Ishikawa (cell line): ENCODE results near the gene CEND1.

ENCODE experiments used
- CEBPB ChIP-seq: IDR thresholded peaks from 2 replicates; pipeline ENCODE4 v1.6.1; 2012
- CREB1 ChIP-seq: IDR thresholded peaks from 2 replicates; pipeline ENCODE4 v1.6.1; 2012; ENCODE audit warnings: low read depth
- EGR1 ChIP-seq: IDR thresholded peaks from 2 replicates; pipeline ENCODE4 v1.6.1; 2012
- EP300 ChIP-seq: IDR thresholded peaks from 2 replicates; pipeline ENCODE4 v1.6.1; 2012; ENCODE audit warnings: borderline replicate concordance
- FOXM1 ChIP-seq: IDR thresholded peaks from 2 replicates; pipeline ENCODE4 v1.6.1; 2012; ENCODE audit warnings: low read depth, borderline replicate concordance
- NFIC ChIP-seq: IDR thresholded peaks from 2 replicates; pipeline ENCODE4 v1.6.1; 2012
- RAD21 ChIP-seq: IDR thresholded peaks from 2 replicates; pipeline ENCODE4 v1.6.1; 2012; ENCODE audit warnings: low read depth
- TAF1 ChIP-seq: IDR thresholded peaks from 2 replicates; pipeline ENCODE4 v1.6.1; 2012; ENCODE audit warnings: low read depth, mild to moderate bottlenecking
- TCF12 ChIP-seq: IDR thresholded peaks from 2 replicates; pipeline ENCODE4 v1.6.1; 2012; ENCODE audit warnings: low read depth
- TEAD4 ChIP-seq: IDR thresholded peaks from 2 replicates; pipeline ENCODE4 v1.6.1; 2012
- YY1 ChIP-seq: IDR thresholded peaks from 2 replicates; pipeline ENCODE4 v1.6.1; 2012; ENCODE audit warnings: low read depth
- ZBTB7A ChIP-seq: IDR thresholded peaks from 2 replicates; pipeline ENCODE4 v1.6.1; 2012; ENCODE audit warnings: low read depth
- TF ChIP-seq, protein P1 (sequence below): IDR thresholded peaks from 2 replicates; pipeline ENCODE4 v1.6.1; 2012; ENCODE audit warnings: low read depth, mild to moderate bottlenecking
- TF ChIP-seq, protein P2 (sequence below): IDR thresholded peaks from 2 replicates; pipeline ENCODE4 v1.6.1; 2012
- TF ChIP-seq, protein P3 (sequence below): IDR thresholded peaks from 2 replicates; pipeline ENCODE4 v1.6.1; 2012

CEND1 gene

DNA sequence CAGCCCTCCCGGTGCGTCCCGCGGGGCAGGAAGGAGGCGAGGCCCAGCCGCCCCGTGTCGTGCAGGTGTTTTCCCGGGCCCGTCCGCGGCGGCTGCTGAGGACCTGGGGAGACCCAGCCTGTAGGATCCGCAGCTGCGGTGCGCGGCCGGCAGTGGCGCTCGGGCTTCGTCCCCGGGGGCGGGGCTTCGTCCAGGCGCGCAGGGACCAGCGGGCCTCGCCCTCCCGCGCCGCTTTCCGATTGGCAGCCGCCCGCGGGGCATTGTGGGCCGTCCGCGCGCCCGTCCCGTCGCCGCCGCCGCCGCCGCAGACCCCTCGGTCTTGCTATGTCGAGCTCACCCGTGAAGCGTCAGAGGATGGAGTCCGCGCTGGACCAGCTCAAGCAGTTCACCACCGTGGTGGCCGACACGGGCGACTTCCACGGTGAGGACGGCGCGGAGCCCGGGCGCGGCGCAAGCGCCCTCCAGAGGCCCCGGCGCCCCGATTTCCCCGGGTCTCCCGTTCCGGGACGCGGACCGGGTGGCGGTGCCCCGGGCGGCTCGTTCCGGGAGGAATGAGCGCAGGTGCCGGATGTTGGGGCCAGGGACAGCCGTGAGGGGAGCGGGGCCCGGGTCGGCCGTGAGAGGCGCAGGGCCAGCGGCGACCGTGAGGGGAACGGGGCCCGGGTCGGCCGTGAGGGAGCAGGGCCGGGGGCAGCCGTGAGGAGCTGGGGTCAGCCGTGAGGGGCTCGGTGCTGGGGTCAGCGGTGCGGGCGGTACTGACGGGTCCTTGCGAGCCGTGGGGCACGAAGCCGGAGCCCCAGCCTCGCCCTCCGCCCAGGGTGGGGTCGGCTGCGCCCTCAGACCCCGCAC, 42.5 kb downstream of the CEND1 start, which contains the start of gene TALDO1:
Gene TALDO1 (plus strand): TSS at position 307 of the 849 bp plus-strand sequence. CDS start 18 bp downstream, at position 325.
- peak; percentile 54; the same call in 1 of the 2 replicates for TF ChIP-seq ZBTB7A
- no peak for TF ChIP-seq EGR1
- no peak; the same call in 1 of the 2 replicates for TF ChIP-seq RAD21
- no peak for TF ChIP-seq YY1
- no peak for TF ChIP-seq CREB1
- no peak for TF ChIP-seq NFIC
- peak; percentile 66 for TF ChIP-seq TAF1
- TF ChIP-seq TCF12 = no peak
- TF ChIP-seq, protein P1, sequence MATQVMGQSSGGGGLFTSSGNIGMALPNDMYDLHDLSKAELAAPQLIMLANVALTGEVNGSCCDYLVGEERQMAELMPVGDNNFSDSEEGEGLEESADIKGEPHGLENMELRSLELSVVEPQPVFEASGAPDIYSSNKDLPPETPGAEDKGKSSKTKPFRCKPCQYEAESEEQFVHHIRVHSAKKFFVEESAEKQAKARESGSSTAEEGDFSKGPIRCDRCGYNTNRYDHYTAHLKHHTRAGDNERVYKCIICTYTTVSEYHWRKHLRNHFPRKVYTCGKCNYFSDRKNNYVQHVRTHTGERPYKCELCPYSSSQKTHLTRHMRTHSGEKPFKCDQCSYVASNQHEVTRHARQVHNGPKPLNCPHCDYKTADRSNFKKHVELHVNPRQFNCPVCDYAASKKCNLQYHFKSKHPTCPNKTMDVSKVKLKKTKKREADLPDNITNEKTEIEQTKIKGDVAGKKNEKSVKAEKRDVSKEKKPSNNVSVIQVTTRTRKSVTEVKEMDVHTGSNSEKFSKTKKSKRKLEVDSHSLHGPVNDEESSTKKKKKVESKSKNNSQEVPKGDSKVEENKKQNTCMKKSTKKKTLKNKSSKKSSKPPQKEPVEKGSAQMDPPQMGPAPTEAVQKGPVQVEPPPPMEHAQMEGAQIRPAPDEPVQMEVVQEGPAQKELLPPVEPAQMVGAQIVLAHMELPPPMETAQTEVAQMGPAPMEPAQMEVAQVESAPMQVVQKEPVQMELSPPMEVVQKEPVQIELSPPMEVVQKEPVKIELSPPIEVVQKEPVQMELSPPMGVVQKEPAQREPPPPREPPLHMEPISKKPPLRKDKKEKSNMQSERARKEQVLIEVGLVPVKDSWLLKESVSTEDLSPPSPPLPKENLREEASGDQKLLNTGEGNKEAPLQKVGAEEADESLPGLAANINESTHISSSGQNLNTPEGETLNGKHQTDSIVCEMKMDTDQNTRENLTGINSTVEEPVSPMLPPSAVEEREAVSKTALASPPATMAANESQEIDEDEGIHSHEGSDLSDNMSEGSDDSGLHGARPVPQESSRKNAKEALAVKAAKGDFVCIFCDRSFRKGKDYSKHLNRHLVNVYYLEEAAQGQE = no peak
- TF ChIP-seq, protein P2, sequence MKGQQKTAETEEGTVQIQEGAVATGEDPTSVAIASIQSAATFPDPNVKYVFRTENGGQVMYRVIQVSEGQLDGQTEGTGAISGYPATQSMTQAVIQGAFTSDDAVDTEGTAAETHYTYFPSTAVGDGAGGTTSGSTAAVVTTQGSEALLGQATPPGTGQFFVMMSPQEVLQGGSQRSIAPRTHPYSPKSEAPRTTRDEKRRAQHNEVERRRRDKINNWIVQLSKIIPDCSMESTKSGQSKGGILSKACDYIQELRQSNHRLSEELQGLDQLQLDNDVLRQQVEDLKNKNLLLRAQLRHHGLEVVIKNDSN = no peak
- TF ChIP-seq FOXM1 = no peak
- TF ChIP-seq, protein P3, sequence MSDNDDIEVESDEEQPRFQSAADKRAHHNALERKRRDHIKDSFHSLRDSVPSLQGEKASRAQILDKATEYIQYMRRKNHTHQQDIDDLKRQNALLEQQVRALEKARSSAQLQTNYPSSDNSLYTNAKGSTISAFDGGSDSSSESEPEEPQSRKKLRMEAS = peak; percentile 86
- TF ChIP-seq CEBPB = no peak
- TF ChIP-seq EP300 = no peak
- TF ChIP-seq TEAD4 = no peak

DNA sequence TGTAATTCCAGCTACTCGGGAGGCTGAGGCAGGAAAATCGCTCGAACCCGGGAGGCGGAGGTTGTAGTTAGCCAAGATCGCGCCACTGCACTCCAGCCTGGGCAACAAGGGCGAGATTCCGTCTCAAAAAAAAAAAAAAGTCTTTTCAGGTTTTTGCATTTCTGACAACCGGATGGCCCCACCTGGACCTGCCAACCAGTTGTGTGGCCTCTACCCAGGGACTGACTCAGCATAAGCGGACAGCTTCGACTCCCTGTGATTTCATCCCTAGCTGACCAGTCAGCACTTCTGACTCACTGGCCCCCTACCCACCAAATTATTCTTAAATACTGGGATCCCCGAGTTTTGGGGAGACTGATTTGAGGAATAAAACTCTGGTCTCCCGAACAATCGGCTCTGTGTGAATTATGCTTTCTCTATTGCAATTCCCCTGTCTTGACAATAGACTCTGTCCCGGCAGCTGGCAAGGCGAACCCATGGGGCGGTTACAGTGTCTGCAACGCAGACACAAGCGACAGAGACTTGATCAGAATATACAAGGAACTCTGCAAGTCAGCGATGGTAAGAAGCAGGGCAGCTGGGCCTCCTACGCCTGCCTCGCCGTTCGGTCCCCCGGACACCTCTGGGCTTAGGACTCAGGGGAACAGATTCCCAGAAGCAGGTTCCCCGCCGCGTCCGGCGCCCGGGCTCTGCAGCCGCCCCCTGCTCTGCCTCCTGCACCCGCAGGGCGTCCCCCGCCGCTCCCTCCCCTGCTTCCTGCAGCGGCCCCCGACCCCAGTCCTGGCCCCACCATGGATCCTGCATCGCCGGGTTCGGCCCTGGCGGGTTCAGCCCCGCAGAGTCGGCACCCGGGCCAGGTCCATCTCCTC, 43.4 kb downstream of the CEND1 start:
- TF ChIP-seq TAF1 (no peak), TEAD4 (no peak), RAD21 (no peak), EGR1 (no peak), TCF12 (no peak), YY1 (no peak), CREB1 (no peak), NFIC (no peak), FOXM1 (no peak), ZBTB7A (no peak), CEBPB (no peak)
- TF ChIP-seq, protein P1 = no peak
- TF ChIP-seq, protein P3 = no peak
- TF ChIP-seq, protein P2 = no peak

DNA sequence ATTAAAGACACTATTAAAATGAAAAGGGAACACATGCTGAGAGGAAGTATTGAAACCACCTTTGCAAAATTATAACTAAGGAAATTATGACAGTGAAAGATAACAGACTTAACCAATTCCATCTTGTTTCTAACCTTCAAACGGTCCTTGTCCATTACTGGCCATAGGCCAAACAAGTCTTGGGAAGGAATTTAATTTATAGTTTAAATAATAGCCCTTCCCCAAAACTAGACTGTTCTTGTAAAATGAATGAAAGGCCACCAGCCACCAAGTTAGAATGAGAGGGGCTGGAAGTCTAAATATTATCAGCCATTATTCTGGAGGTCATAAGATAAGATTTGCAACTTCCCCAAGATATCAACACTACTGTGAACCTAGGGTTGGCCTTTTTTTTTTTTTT, 44.5 kb downstream of the CEND1 start:
- TF ChIP-seq TCF12 (no peak), TEAD4 (no peak), NFIC (no peak), CEBPB (no peak), EGR1 (no peak), YY1 (no peak), CREB1 (no peak), EP300 (no peak), ZBTB7A (no peak), RAD21 (no peak), FOXM1 (no peak), TAF1 (no peak)
- TF ChIP-seq, protein P3 = no peak
- TF ChIP-seq, protein P2 = no peak
- TF ChIP-seq, protein P1 = no peak
